ENCODE data around the gene HBG2.
"Not testable (repeated sequence)": the region's sequence is repeated elsewhere in the genome, so short reads cannot be mapped to it uniquely, and the experiment has no call there.

HBG2 gene

GRCh38 chr11:5249807-5250396 is 4.7 kb downstream of the HBG2 start, which contains the start of gene HBG1:
TSS of gene HBG1 (minus strand) at chr11:5249857. CDS start at chr11:5249804, 53 bp downstream.
- DNase-seq (ENCODE audit: low read depth in 2 of 2): not testable (repeated sequence)

DNA sequence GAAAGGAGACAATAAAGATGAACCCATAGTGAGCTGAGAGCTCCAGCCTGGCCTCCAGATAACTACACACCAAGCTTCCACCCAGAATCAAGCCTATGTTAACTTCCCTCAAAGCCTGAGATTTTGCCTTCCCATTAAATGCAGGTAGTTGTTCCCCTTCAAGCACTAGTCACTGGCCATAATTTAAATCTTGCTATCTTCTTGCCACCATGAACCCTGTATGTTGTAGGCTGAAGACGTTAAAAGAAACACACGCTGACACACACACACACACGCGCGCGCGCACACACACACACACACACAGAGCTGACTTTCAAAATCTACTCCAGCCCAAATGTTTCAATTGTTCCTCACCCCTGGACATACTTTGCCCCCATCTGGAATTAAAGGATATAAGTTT is 6.1 kb downstream of the HBG2 start:
- DNase-seq (ENCODE audit: low read depth in 2 of 2): not testable (repeated sequence)

GRCh38 chr11:5247472-5248192 is 6.9 kb downstream of the HBG2 start:
- DNase-seq (ENCODE audit: low read depth in 2 of 2): no peak

DNA sequence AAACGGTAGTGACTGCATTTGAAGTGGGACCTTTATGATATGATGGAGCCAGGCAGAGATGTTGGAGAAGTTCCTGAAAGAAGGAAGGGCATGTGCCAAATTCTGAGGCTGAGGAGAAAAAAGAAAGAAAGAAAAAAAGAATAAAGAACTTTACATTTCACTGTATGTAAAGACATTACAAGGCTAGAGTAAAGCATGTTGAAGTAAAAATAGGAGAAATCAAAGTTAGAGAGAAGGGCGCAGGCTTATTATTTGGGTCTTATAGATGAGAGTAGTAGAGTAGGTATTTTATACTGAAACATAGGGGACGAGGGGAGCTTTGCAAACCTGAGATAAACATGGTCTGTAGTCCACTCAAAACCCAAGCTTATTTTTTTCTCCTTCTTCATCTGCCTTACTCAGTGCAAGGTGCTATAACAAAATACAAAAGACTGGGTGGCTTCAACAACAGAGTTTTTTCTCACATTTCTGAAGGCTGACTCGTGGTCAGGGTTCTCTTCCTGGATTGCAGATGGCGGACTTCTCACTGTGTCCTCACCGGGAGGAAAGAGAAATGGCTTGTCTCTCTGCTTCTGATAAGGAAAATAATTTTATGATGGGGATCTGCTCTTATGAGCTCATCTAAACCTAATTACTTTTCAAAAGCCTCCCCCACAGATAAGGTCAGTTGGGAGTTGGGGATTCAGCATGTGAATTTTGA is 7.7 kb downstream of the HBG2 start:
- no peak for DNase-seq (ENCODE audit: low read depth in 2 of 2)

- no peak for DNase-seq (ENCODE audit: low read depth in 2 of 2)
Measured at GRCh38 chr11:5245155-5245554, 9.4 kb downstream of the HBG2 start.

GRCh38 chr11:5243816-5244180 is 10.8 kb downstream of the HBG2 start:
- no peak for DNase-seq (ENCODE audit: low read depth in 2 of 2)

GRCh38 chr11:5242933-5243815 is 11.4 kb downstream of the HBG2 start:
- DNase-seq (ENCODE audit: low read depth in 2 of 2): no peak

DNA sequence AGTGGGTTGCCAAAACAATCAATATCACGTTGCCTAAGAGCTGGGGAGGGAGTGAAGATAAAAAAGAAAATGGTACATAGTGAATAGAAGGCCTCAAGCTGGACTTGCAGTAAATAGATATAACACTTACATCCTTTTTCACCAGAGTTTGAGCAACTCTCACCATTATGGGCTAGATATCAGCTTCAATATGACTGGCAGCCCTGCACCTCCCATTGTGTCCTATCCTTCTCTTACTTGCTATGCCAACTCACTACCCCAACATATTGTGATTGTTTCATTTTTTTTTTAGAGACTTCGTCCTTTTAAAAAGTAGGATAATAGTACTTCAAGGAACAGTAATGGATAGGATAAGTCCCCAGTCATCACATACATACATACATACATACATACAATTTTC is 12.4 kb downstream of the HBG2 start:
- no peak for DNase-seq (ENCODE audit: low read depth in 2 of 2)

DNA sequence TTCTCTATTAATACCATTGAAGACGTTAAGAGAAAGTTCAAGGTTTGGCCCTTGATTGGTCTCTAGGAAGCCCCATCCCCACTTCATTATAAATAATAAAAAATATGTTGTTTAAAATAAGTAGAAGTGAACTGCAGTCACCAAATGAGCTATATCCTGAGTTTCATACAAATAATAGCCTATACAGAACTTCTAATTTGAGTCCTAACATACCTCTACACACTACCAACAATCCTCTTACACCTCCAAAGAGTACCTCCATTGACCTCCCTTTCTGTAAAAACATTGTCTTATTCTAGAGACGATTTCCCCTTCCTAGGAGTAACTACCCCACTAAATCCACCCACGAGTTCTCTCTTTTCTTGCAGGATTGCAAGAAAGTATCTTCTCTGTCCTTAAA is 13.1 kb downstream of the HBG2 start:
- no peak for DNase-seq (ENCODE audit: low read depth in 2 of 2)

DNA sequence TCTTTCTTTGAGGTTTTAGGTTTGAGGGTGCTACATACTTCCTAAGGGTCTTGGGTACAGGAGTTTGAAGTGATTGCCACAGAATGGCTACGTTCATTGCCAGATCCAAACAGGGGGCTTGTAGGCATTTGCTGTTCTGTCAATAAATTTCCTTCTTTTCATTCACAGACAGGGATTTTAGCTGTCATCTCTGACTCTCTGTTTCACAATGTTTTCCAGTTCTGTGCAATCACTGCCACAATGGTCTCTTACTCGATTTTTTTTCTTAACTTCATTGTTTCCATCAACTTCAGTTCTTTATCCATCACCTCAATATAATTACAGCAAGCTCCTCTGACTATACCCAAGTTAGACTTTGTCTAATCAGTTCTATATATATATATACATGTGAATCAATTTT is 14.1 kb downstream of the HBG2 start:
- no peak for DNase-seq (ENCODE audit: low read depth in 2 of 2)

DNA sequence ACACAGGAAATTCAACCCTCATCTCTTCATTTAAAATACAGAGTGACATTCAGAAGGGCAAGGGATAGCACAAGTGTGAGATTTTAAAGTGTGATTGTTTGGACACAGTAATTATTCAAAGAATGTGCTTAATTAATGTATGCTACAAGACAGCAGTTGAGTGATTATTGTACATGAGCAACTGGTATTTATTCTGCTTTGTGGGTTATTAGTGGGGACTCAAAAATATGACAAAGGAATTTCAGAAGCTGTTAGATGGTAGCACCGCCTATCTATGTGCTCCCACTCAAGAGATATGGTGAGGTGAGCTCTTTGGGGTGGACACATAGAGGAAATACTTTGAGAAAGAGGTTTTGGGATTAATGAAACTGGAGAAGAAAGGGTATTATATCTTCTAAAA is 14.5 kb downstream of the HBG2 start:
- DNase-seq (ENCODE audit: low read depth in 2 of 2): no peak

DNA sequence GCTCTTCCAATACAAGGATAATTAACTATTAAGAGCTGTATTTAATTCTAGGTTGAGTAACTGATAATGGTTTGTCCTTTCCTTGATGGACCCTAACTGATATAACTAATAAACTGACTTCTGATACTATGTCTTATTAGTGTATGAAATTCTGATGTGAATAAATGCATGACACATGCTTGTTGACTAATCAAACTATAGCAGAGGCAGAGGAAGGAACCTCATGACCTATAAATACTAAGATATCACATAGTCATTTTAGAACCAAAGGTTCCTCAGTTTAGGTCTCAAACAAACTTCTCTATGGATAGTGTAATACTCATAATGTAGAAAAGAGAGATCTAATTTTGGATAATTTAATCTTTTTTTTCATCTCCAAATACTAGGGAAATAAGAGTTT is 15.5 kb downstream of the HBG2 start:
- DNase-seq (ENCODE audit: low read depth in 2 of 2): no peak

GRCh38 chr11:5238486-5238885 is 16.1 kb downstream of the HBG2 start:
- no peak for DNase-seq (ENCODE audit: low read depth in 2 of 2)

DNA sequence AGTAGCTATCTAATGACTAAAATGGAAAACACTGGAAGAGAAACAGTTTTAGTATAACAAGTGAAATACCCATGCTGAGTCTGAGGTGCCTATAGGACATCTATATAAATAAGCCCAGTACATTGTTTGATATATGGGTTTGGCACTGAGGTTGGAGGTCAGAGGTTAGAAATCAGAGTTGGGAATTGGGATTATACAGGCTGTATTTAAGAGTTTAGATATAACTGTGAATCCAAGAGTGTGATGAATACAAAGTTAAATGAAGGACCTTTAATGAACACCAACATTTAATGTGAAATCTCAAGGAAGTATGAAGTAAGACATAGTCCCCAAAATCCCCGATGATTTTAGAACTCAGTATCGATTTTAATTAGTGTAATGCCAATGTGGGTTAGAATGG is 17.2 kb downstream of the HBG2 start:
- DNase-seq (ENCODE audit: low read depth in 2 of 2): no peak

- no peak for DNase-seq (ENCODE audit: low read depth in 2 of 2)
Measured at GRCh38 chr11:5235364-5236095, 19.1 kb downstream of the HBG2 start.

DNA sequence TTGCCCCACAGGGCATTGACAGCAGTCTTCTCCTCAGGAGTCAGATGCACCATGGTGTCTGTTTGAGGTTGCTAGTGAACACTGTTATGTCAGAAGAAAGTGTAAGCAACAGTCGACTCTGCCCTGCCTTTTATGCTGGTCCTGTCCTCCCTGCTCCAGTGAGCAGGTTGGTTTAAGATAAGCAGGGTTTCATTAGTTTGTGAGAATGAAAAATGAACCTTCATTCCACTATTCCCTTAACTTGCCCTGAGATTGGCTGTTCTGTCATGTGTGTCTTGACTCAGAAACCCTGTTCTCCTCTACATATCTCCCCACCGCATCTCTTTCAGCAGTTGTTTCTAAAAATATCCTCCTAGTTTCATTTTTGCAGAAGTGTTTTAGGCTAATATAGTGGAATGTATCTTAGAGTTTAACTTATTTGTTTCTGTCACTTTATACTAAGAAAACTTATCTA is 20.2 kb downstream of the HBG2 start, which contains the start of gene HBD:
HBD (minus strand) TSS at position 103 of the 454 bp plus-strand sequence; CDS start at position 53, 50 bp downstream.
- DNase-seq (ENCODE audit: low read depth in 2 of 2): no peak

DNA sequence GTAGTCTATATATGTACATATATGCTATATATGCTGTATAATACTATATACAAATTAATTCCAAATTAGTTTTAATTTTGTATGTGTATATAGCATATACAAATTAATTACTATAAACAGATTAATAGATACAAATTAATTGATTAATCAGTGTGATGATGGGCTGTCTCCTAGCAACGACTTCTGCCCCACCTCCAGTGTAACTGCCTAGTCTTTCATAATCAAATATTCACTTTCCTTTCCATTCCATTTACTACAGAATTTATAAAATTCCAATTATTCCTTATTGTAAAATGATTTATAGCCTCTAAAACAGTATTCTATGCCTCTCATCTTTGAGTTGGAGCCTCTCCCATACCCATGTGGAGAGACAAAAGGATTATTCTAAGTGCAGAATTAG is 21.3 kb downstream of the HBG2 start:
- DNase-seq (ENCODE audit: low read depth in 2 of 2): no peak

DNA sequence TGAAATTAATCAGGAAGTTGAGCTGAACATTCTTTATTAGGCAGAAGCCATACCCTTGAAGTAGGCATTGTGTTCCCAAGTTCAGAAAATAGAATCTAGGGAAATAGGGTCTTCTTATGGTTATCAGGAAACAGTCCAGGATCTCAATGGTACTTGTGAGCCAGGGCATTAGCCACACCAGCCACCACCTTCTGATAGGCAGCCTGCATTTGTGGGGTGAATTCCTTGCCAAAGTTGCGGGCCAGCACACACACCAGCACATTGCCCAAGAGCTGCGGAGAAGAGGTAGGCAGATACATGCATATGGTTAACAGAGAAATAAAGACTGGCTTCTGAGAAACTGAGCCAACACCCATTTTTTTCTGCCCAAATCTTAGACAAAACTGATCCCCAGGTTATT is 21.8 kb downstream of the HBG2 start:
- no peak for DNase-seq (ENCODE audit: low read depth in 2 of 2)

DNA sequence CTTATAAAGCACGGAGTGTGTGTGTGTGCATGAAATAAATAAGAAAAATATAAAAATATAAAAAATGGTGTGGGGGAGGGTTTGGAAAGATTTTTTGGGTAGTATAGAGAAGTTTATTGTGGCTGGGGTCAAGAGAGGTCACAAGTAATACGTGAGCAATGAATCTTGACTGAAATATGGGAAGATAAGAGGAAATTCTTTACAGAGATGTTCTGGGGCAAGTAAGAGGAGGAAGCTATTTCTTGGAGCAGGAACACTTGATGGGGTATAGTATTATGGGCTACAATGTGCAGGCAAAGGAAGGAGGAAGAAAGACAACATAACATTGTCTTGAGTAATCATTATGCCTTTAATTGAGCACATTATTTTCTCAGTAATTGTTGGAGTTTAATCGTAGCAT is 22.4 kb downstream of the HBG2 start:
- no peak for DNase-seq (ENCODE audit: low read depth in 2 of 2)

- no peak for DNase-seq (ENCODE audit: low read depth in 2 of 2)
Measured at GRCh38 chr11:5231111-5231510, 23.5 kb downstream of the HBG2 start.

DNA sequence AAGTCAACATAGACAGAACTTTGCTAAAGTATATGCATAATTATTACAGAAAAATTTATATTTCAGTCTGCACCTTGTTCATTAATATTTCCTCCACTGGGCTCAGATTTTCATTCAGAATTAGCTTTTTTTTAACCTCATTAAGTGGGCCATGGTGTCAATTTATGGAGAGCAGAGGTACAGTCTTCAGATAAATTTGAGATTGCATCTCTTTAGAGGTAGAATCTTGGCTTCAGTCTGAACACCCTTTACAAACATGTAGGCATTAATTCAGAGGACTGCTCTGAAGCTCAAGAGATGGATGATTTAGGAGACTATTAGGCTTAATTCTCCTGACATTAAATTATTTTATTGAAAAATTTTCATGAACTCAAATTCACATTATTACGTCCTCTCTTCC is 24.3 kb downstream of the HBG2 start:
- DNase-seq (ENCODE audit: low read depth in 2 of 2): no peak

All from stimulated activated CD8-positive, alpha-beta memory T cell treated with anti-CD3 and anti-CD28 coated beads, Interleukin-7, amount 100 ng/mL, for 1 hour (primary cell).